Lung (tissue), 12 donors: ENCODE data around the gene CSNK1G1. TPM values are rescaled to one million over a fixed set of nuclear protein-coding genes. Genes with fewer than 3 reads are reported as not detected.
"Not testable (repeated sequence)": the region's sequence is repeated elsewhere in the genome, so short reads cannot be mapped to it uniquely, and the experiment has no call there.

Source experiments
- ATAC-seq: fragments of 200-7000 bp; cut with Tn5 transposase; one replicate; pipeline ENCODE4 v1.9.1; 2020; ENCODE audit warnings: moderate number of reproducible peaks; ENCODE audit not compliant: insufficient read depth, low FRiP score
- DNase-seq, 3 donors: peaks; one replicate each; pipeline ENCODE4 v3.0.0-alpha.2; 2013 to 2017
- H3K27ac ChIP-seq, 2 donors: one replicate each; pipeline ENCODE4 v1.5.1; 2013; ENCODE audit warnings: mild to moderate bottlenecking in 2 of 2, moderate library complexity in 2 of 2, control low read depth in 1 of 2, inconsistent platforms in 1 of 2, low read depth in 1 of 2, low read length in 1 of 2
- H3K27me3 ChIP-seq, 3 donors: one replicate each; pipeline ENCODE4 v1.5.1; 2013; ENCODE audit warnings: low read length in 2 of 3; ENCODE audit not compliant: control insufficient read depth in 3 of 3, insufficient read depth in 3 of 3
- H3K36me3 ChIP-seq, 4 donors: one replicate each; pipeline ENCODE4 v1.5.1; 2013; ENCODE audit warnings: low read length in 4 of 4, mild to moderate bottlenecking in 1 of 4, moderate library complexity in 1 of 4; ENCODE audit not compliant: control insufficient read depth in 4 of 4, insufficient read depth in 4 of 4
- H3K4me1 ChIP-seq, 5 donors: one replicate each; pipeline ENCODE4 v1.5.1; 2013; ENCODE audit warnings: low read length in 5 of 5, mild to moderate bottlenecking in 2 of 5, moderate library complexity in 1 of 5; ENCODE audit not compliant: control insufficient read depth in 5 of 5, insufficient read depth in 5 of 5
- H3K4me3 ChIP-seq: one replicate; pipeline ENCODE4 v1.5.1; 2013; ENCODE audit warnings: mild to moderate bottlenecking, control low read depth, moderate library complexity
- H3K9ac ChIP-seq, 2 donors: one replicate each; pipeline ENCODE4 v1.5.1; 2013; ENCODE audit warnings: low read length in 2 of 2, control low read depth in 1 of 2; ENCODE audit not compliant: insufficient read depth in 1 of 2
- H3K9me3 ChIP-seq, 4 donors: one replicate each; pipeline ENCODE4 v1.5.1; 2013; ENCODE audit warnings: low read length in 3 of 4, mild to moderate bottlenecking in 1 of 4, moderate library complexity in 1 of 4; ENCODE audit not compliant: control insufficient read depth in 4 of 4, insufficient read depth in 3 of 4
- CTCF ChIP-seq: IDR thresholded peaks from 2 replicates; pipeline ENCODE4 v1.5.1; 2012; ENCODE audit warnings: mild to moderate bottlenecking; ENCODE audit errors: control extremely low read depth, extremely low read depth
- WGBS, 2 donors: extraction: QIAGEN DNeasy Blood & Tissue Kit; methylation state at CpG; one replicate each; pipeline ENCODE4 v1.1.7; 2013; 5-methylcytosine and 5-hydroxymethylcytosine counted together
- polyA plus RNA-seq, 2 donors: library from polyadenylated mRNA; stranded (reverse); fragments of 200-250 nt; gene quantifications; one replicate each; pipeline ENCODE4 v1.2.1, GENCODE V29; 2013
- total RNA-seq, 2 donors: library from RNA; depleted of rRNA in 1 of 2; stranded (reverse); fragments of >200 nt in 1 of 2; gene quantifications; one replicate each; pipeline ENCODE4 v1.2.1, GENCODE V29; 2014 to 2021
- donor health status: control.
- donor health status: control.
- donor health status: Bipolar disorder and iron deficiency.
- donor health status: healthy.
- donor health status: DM: yes; HTN: yes; CAD: no.

Gene CSNK1G1
- total and polyA plus RNA-seq, 4 donors, result 3.0 to 50.4 (median 12.9) TPM

- Histone ChIP-seq H3K9ac (no peak overlapping the region), H3K9me3 (no peaks in the 10 kb centered on the region), H3K27ac (no peak overlapping the region), H3K4me1 (no peaks in the 10 kb centered on the region), H3K4me3 (no peak overlapping the region), H3K36me3 (no peaks in the 10 kb centered on the region), H3K27me3 (no peaks in the 10 kb centered on the region)
- 90 to 95% methylated on average over 2 of the region's 2 CpGs for WGBS, 2 donors
- TF ChIP-seq CTCF, result no peak
- DNase-seq (no peak), ATAC-seq (no peak)
Measured at GRCh38 chr15:64333516-64333915, 22.5 kb downstream of the CSNK1G1 start.

- not testable (repeated sequence) for H3K27ac ChIP-seq, H3K36me3 ChIP-seq, DNase-seq, H3K4me1 ChIP-seq, H3K4me3 ChIP-seq, H3K9ac ChIP-seq, H3K9me3 ChIP-seq, H3K27me3 ChIP-seq, ATAC-seq
- WGBS, 2 donors, result 50 to 58% methylated on average over 2 of the region's 3 CpGs
Measured at GRCh38 chr15:64331668-64332067, 24.3 kb downstream of the CSNK1G1 start.

- H3K9me3 ChIP-seq, H3K4me3 ChIP-seq, H3K4me1 ChIP-seq, H3K27ac ChIP-seq, H3K36me3 ChIP-seq, H3K27me3 ChIP-seq, H3K9ac ChIP-seq, ATAC-seq, DNase-seq: not testable (repeated sequence)
- WGBS, 2 donors, result 59 to 67% methylated on average over 1 to 7 of the region's 15 CpGs
Measured at GRCh38 chr15:64326975-64327374, 29.0 kb downstream of the CSNK1G1 start.

- H3K4me1 ChIP-seq, H3K27ac ChIP-seq, H3K36me3 ChIP-seq, H3K9ac ChIP-seq, H3K9me3 ChIP-seq, ATAC-seq, H3K4me3 ChIP-seq, DNase-seq, H3K27me3 ChIP-seq: not testable (repeated sequence)
- WGBS, 2 donors, result 92 to 93% methylated on average over 8 to 11 of the region's 20 CpGs
Measured at GRCh38 chr15:64326458-64326857, 29.5 kb downstream of the CSNK1G1 start.

GRCh38 chr15:64324165-64324877, 31.7 kb downstream of the CSNK1G1 start:
- TF ChIP-seq CTCF, result no peak
- no peak overlapping the region for H3K4me3 ChIP-seq
- H3K27me3 ChIP-seq, result no peaks in the 10 kb centered on the region
- no peak overlapping the region for H3K9ac ChIP-seq
- peaks cover 0 to 1% (median 0%) of the 10 kb centered on the region in 5 donors for H3K4me1 ChIP-seq
- DNase-seq (no peak), ATAC-seq (no peak)
- no peaks in the 10 kb centered on the region for H3K9me3 ChIP-seq
- WGBS, 2 donors, result 93 to 94% methylated on average over 5 of the region's 5 CpGs
- no peaks in the 10 kb centered on the region for H3K36me3 ChIP-seq
- H3K27ac ChIP-seq, result no peak overlapping the region
